Neuron (in vitro differentiated cells): ENCODE data around the gene TSNAX.
A peak's percentile ranks its signal among the peaks of the same experiment; 100 is the strongest.

ENCODE experiments used
- H2AFZ ChIP-seq: one replicate; pipeline ENCODE4 v1.6.1; 2013; ENCODE audit warnings: low read depth, mild to moderate bottlenecking, inconsistent platforms, low read length, moderate library complexity
- H3K27me3 ChIP-seq: one replicate; pipeline ENCODE4 v1.6.1; 2013; ENCODE audit warnings: low read length; ENCODE audit not compliant: insufficient read depth
- H3K36me3 ChIP-seq: one replicate; pipeline ENCODE4 v1.6.1; 2013; ENCODE audit warnings: low read length; ENCODE audit not compliant: insufficient read depth
- H3K4me1 ChIP-seq: one replicate; pipeline ENCODE4 v1.6.1; 2013; ENCODE audit warnings: low read length; ENCODE audit not compliant: insufficient read depth
- H3K4me3 ChIP-seq: 2 replicates; pipeline ENCODE4 v1.5.1; 2013; ENCODE audit warnings: mild to moderate bottlenecking, low read length, moderate library complexity
- H3K9me3 ChIP-seq: one replicate; pipeline ENCODE4 v1.6.1; 2013; ENCODE audit warnings: low read length

The TSNAX gene

DNA sequence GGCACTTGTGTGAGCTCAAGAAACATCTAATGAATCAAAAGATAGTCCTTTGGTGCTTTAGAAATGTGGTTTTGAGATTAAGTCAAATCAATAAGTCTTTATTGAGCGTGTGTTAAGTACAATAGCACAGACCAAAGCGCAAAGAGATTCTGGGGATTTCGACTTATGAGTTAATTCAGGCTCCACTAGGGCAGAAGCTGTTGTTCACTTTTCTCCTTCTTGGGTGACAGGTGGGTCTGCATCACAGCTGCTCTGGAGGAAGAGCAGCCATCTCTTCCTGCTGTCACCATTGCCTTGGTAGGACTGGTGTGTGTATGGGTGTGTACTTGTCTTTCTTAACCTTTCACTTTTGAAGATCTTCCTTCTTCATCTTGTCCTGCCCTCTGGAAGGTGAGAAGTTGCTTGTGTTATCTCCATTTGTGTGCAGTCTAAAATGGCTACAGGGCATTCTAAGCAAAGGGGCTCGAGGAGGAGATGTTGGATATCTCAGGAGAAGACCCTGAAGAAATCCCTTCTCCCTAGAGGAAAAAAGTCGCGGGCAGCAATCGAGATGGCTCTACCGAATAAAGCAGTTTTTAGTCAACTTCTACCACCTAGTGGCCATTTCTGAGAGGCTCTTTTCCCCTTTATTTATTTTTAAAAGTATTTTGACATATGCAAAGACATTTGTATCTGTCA lies 75.3 kb downstream of the TSNAX start:
- Histone ChIP-seq H3K4me3 (peak overlapping the region; percentile 34), H3K9me3 (no peaks in the 10 kb centered on the region), H3K4me1 (no peaks in the 10 kb centered on the region), H2AFZ (peak overlapping the region; percentile 18), H3K27me3 (no peaks in the 10 kb centered on the region), H3K36me3 (no peaks in the 10 kb centered on the region)

DNA sequence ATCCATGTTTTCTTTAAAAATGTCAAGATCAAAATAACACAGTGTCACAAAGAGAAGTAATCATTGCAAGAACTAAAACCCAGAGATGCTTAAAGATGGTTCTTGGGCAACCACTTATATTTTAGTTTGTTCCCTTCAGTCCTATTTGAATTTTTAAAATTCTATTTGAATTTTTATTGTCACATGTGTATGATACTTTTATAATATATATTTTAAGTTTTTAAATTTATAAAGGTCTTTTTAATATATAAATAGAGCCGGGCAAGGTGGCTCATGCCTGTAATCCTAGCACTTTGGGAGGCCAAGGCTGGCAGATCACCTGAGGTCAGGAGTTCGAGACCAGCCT lies 75.8 kb downstream of the TSNAX start:
- no peaks in the 10 kb centered on the region for H3K9me3 ChIP-seq
- H3K4me3 ChIP-seq, result no peak overlapping the region

DNA sequence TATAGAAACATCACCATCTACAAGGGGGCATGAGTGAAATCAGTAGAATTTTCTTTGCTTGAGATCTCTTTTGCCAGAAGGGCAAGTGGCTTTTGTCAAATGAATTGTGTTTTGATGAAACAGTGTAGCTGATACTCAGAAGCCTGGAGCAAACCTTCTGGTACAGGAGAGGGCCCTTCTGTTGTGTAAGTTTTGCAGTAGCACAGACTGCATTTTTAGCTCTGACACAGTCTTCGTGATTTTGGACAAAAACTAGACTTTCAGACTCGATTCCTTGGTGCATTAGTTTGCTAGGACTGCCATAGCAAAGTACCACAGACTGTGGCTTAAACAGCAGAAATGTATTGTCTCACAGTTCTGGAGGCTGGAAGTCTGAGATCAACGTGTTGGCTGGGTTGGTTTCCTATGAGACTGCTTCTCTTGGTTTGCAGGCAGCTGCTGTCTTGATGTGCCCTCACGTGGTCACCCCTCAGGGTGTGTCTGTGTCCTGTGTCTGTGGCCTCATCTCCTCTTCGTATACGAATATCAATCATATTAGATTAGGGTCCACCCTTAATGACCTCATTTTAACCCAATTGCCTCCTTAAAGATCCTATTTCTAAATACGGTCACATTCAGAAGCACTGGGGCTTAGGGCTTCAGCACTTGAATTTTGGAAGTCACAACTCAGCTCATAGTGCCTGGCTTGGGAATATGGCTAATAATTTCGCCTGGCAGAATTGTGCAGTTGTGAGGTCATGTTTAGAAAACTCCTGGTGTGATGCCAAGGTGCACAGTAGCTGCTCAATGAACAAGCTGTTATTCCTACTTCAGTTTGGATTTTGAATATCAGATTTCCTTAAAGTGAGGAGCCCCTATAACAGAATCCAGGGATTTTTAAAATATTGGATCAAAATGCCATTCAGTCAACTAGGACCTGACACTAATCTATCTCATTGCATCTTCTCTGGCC lies 77.0 kb downstream of the TSNAX start:
- Histone ChIP-seq H2AFZ (no peak overlapping the region), H3K9me3 (no peaks in the 10 kb centered on the region), H3K4me1 (no peaks in the 10 kb centered on the region), H3K4me3 (no peak overlapping the region), H3K27me3 (no peaks in the 10 kb centered on the region), H3K36me3 (no peaks in the 10 kb centered on the region)

More for the DNA sequence above, 75.8 kb downstream of the TSNAX start:
- Histone ChIP-seq H2AFZ (no peak overlapping the region), H3K36me3 (no peaks in the 10 kb centered on the region), H3K4me1 (no peaks in the 10 kb centered on the region), H3K27me3 (no peaks in the 10 kb centered on the region)

DNA sequence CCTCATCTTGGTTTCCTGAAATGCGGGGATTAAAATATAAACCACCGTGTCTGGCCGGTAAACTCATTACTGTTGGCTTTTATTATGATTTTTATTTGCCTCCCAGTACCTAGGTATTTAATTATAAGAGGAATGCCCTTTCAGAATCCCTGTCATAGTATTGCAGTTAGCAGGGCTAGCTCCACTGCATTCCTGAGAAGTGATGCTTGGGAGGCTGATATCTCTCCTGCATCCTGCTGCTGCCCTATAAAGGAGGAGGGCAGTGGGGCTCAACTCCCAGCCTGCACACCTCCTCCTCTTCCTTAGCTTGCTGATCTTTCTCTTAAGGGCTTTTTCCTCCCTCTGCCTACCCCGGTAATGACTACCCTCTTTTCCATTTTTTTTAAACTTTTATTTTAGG lies 78.2 kb downstream of the TSNAX start:
- no peak overlapping the region for H2AFZ ChIP-seq
- no peaks in the 10 kb centered on the region for H3K4me1 ChIP-seq
- H3K9me3 ChIP-seq, result no peaks in the 10 kb centered on the region
- H3K4me3 ChIP-seq, result no peak overlapping the region
- no peaks in the 10 kb centered on the region for H3K36me3 ChIP-seq
- H3K27me3 ChIP-seq, result no peaks in the 10 kb centered on the region

DNA sequence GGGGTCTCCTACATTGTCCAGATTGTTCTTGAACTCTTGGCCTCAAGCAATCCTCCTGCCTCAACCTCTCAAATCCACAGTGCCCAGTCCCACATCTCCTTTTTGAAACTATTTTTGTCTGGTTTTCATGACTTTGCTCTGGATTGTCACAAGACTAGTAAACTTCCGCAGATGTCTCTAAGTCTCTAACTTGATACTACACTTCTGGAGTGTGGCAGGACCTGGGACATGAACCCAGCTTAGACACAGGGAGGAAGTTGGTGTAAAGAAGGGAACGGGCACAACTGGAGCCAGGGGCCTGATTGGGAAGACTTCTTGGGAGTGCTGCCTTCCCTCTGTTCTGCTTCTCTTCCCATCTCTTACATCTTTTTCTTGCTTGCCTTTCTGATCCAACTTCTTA lies 81.9 kb downstream of the TSNAX start:
- Histone ChIP-seq H3K4me3 (no peak overlapping the region), H3K36me3 (no peaks in the 10 kb centered on the region), H3K4me1 (no peaks in the 10 kb centered on the region), H3K27me3 (no peaks in the 10 kb centered on the region), H2AFZ (no peak overlapping the region), H3K9me3 (no peaks in the 10 kb centered on the region)

DNA sequence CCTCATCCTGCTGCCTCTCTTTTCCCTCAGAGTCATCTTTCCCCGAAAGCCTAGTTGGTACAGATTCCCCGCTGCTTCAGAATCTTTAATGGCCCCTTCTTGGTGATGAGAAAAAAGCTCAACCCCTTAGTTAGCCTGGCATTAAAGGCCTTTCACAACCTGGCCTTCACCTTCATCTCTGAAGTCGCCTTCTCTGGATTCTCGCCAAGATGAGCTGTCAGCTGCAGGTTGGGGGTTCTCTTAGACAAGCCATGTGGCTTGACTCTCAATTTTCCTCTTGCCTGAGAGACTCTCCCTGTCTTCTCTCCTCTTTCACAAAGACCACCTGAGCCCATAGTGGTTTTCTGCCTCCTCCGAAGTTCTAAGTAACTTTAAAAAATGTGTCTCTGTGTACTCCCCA lies 82.6 kb downstream of the TSNAX start:
- no peaks in the 10 kb centered on the region for H3K27me3 ChIP-seq
- no peak overlapping the region for H3K4me3 ChIP-seq
- H3K9me3 ChIP-seq, result no peaks in the 10 kb centered on the region
- no peaks in the 10 kb centered on the region for H3K36me3 ChIP-seq
- no peaks in the 10 kb centered on the region for H3K4me1 ChIP-seq
- H2AFZ ChIP-seq, result no peak overlapping the region

DNA sequence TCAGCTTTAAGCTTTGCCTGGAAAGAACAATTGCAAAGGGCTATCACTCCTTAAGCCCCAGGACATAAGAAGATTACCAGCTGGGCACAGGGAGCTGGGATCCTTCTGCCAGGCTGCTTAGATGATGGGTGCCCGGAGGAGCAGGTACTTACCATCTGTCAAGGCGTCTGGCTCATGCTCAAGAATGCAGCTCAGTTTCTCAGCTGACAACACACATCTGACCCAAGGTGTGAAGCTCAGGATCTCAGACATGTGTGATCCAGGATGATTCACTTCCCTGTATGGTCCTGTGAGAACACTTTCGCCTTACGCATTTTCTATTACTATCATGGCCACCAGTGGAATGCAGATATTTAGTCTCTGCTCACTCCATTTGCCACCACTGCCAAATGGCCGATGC lies 83.4 kb downstream of the TSNAX start:
- Histone ChIP-seq H3K9me3 (peaks cover 2% of the 10 kb centered on the region), H3K36me3 (no peaks in the 10 kb centered on the region), H3K4me1 (no peaks in the 10 kb centered on the region), H2AFZ (no peak overlapping the region), H3K27me3 (no peaks in the 10 kb centered on the region), H3K4me3 (no peak overlapping the region)

DNA sequence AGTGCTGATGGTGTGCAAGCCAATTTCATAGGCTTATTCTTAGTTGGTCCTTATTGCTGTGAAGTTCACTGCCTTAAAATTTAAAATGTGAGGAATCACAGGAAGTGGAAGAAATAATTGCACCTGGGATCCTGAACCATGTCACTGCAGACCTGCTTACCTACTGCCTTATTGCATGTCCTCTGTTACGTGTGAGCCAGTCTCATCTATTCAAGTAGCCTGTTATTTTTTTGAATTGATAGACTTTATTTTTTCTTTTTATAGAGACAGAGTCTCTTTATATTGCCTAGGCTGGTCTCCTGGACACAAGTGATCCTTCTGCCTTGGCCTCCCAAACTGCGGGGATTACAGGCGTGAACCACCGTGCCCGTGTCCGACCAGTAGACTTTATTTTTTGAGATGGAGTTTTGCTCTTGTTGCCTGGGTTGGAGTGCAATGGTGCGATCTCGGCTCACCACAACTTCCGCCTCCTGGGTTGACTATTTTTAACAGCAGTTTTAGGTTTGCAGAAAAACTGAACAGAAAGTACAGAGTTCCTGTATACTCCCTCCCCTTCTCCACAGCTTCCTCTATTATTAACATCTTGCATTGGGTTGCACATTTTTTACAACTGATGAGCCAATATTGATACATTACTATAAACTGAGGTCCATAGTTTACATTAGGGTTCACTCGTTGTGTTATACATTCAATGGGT lies 84.1 kb downstream of the TSNAX start:
- peaks cover 2% of the 10 kb centered on the region for H3K9me3 ChIP-seq
- no peaks in the 10 kb centered on the region for H3K36me3 ChIP-seq
- H3K4me1 ChIP-seq, result no peaks in the 10 kb centered on the region
- H2AFZ ChIP-seq, result no peak overlapping the region
- no peak overlapping the region for H3K4me3 ChIP-seq
- H3K27me3 ChIP-seq, result no peaks in the 10 kb centered on the region

DNA sequence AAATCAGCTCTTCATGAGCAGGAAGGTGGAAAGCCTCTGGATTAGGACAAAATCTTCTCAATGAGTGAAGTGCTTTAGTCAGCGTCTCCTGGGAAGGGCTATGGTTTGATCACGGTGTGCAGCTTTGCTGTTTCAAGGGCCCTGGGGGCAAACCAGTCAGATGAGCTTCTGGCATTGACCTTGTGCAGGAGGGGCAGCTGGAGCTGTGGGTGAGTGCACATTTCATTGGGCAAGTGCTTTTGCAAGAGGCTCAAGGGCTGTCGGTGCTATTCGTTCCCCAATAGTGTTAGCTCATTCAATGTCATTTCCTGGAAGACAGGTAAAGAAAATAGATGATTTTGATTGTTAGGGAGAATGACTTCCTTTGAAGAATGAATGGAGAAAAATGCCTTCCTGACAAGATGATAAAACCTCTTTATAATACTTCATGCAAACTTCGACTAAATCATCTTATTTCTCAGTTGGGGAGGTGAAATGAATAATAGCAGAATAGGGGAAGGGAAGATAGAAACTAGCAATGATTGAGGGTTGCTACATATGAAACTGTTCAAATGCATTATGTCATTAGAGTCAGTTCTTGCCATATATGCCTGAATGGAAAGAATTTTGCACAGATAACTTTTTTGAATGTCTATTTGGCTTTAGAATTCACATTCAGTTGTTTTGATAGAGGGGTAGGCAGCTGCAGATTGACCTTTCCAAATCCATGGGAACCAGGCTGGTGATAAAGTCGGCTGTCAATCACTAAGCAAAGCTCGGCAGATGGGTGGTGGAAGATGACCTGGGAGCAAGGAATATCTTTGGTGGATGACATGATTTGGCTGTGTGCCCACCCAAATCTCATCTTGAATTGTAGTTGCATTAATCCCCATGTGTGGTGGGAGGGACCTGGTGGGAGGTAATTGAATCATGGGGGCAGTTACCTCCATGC lies 85.2 kb downstream of the TSNAX start:
- H3K4me3 ChIP-seq, result no peak overlapping the region
- H2AFZ ChIP-seq, result no peak overlapping the region
- no peaks in the 10 kb centered on the region for H3K4me1 ChIP-seq
- no peaks in the 10 kb centered on the region for H3K27me3 ChIP-seq
- no peaks in the 10 kb centered on the region for H3K36me3 ChIP-seq
- H3K9me3 ChIP-seq, result peaks cover 2% of the 10 kb centered on the region
